ENCODE measurements around the gene TMEM253.

- TF ChIP-seq POLR2AphosphoS5 (IDR thresholded peaks at IDR 0.05; ENCODE audit: low read depth, low read length) (no peak), POLR2A (IDR thresholded peaks at IDR 0.05; ENCODE audit: borderline replicate concordance, extremely low read depth, insufficient read depth, insufficient read length) (no peak), CTCF (IDR thresholded peaks at IDR 0.05 in 2 of 3, conservative IDR thresholded peaks at IDR 0.05 in 1 of 3; ENCODE audit: borderline replicate concordance in 1 of 3, insufficient read depth in 1 of 3, low read depth in 2 of 3, low read length in 2 of 3) (no peak), FOSL1 (IDR thresholded peaks at IDR 0.05; ENCODE audit: low read depth) (no peak), RAD21 (IDR thresholded peaks at IDR 0.05; ENCODE audit: low read depth) (no peak), EZH2 (IDR thresholded peaks at IDR 0.05) (no peak)
Observed at GRCh38 chr14:21120686-21121085, 19.8 kb downstream of the TMEM253 start.
